ENCODE results near the gene VMP1. TPM values are rescaled to one million over a fixed set of nuclear protein-coding genes. Genes with fewer than 3 reads are reported as not detected.
"Not testable (repeated sequence)": the region's sequence is repeated elsewhere in the genome, so short reads cannot be mapped to it uniquely, and the experiment has no call there.

Gene VMP1
- total RNA-seq, 1 experiment from 2014 or later, result 277 TPM

GRCh38 chr17:59804901-59805465, 97.5 kb downstream of the VMP1 start:
- no peaks in the 10 kb centered on the region for H3F3A ChIP-seq (ENCODE audit: low read length, unreplicated experiment)
- no peak overlapping the region for H3K9ac ChIP-seq (ENCODE audit: low read length)
- H3K36me3 ChIP-seq (ENCODE audit: low read depth, low read length), result no peaks in the 10 kb centered on the region
- ChIA-PET CTCF (no interaction called here), POLR2A (ENCODE audit: unreplicated experiment) (no interaction called here)
- H3K9me2 ChIP-seq (replicated peaks; ENCODE audit: low read length), result no peaks in the 10 kb centered on the region
- DNase-seq, result no peak
- H3K27ac ChIP-seq (ENCODE audit: low read length), result no peak overlapping the region
- no peak overlapping the region for H2AFZ ChIP-seq (ENCODE audit: low read length)
- no peaks in the 10 kb centered on the region for H3K9me3 ChIP-seq (ENCODE audit: low read length)
- no peaks in the 10 kb centered on the region for H4K20me1 ChIP-seq (ENCODE audit: low read length)
- H3K4me2 ChIP-seq (ENCODE audit: low read length), result no peak overlapping the region
- no TSS peak for BruUV-seq (replicated peaks)
- intact Hi-C loops (cut with micrococcal nuclease), result no loop called here
- ATAC-seq, result no peak
- no peak overlapping the region for H3K4me3 ChIP-seq (ENCODE audit: low read length)
- H3K79me2 ChIP-seq (ENCODE audit: low read length), result no peaks in the 10 kb centered on the region
- peaks cover 8% of the 10 kb centered on the region for H3K4me1 ChIP-seq (ENCODE audit: insufficient read depth, low read length)
- TF ChIP-seq EZH2phosphoT487 (IDR thresholded peaks at IDR 0.05; ENCODE audit: borderline replicate concordance, low read length), result no peak
- no peak for TF ChIP-seq CTCF (conservative IDR thresholded peaks at IDR 0.05; ENCODE audit: low read depth, low read length)
- TF ChIP-seq EZH2 (IDR thresholded peaks at IDR 0.05; ENCODE audit: low read length, unreplicated experiment), result no peak
- no peaks in the 10 kb centered on the region for H3K27me3 ChIP-seq (ENCODE audit: low read length)

GRCh38 chr17:59806322-59806721, 98.9 kb downstream of the VMP1 start:
- H3K4me1 ChIP-seq (ENCODE audit: insufficient read depth, low read length), result peaks cover 18% of the 10 kb centered on the region
- H3K79me2 ChIP-seq (ENCODE audit: low read length); CTCF ChIA-PET: not testable (repeated sequence)

DNA sequence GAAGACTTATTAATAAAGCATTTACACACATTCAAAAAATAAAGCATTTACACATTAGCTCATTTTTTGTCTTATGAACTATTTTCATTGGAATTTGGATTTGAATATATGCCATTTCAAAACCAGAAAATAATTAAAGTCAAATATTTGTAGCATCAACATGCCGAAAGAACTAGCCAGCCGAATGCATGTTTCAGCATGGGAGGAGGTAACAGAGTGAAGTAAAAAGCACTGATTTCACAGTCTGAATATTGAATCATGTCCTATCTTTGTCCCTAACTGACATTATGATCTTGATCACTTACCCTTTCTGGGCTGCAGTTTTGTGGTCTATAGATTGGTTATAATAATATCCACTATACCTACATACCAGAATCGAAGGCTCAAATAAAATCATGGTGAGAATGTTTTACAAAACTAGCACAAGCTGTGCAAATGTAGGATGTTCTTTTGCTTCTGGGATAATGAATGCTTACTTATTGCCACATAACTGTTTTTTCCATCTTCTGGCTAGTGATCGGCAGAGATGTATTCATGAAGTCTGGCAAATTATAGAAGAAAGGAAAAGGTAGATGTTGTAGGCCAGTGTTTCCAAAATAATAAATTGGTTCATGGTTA, 100.5 kb downstream of the VMP1 start:
- Histone ChIP-seq H3K27ac (ENCODE audit: low read length) (no peak overlapping the region), H3K27me3 (ENCODE audit: low read length) (no peaks in the 10 kb centered on the region), H3K79me2 (ENCODE audit: low read length) (no peaks in the 10 kb centered on the region), H2AFZ (ENCODE audit: low read length) (no peak overlapping the region), H4K20me1 (ENCODE audit: low read length) (no peaks in the 10 kb centered on the region), H3K9me3 (ENCODE audit: low read length) (no peaks in the 10 kb centered on the region), H3K4me1 (ENCODE audit: insufficient read depth, low read length) (peaks cover 18% of the 10 kb centered on the region), H3F3A (ENCODE audit: low read length, unreplicated experiment) (no peaks in the 10 kb centered on the region), H3K4me2 (ENCODE audit: low read length) (no peak overlapping the region), H3K36me3 (ENCODE audit: low read depth, low read length) (peaks cover 4% of the 10 kb centered on the region; the same call in 1 of the 2 replicates), H3K9ac (ENCODE audit: low read length) (no peak overlapping the region), H3K9me2 (replicated peaks; ENCODE audit: low read length) (no peaks in the 10 kb centered on the region), H3K4me3 (ENCODE audit: low read length) (no peak overlapping the region)
- POLR2A ChIA-PET (ENCODE audit: unreplicated experiment), result interaction anchor here (0.7 kb wide), 1 partner anchor 30 kb away, joined by 4 read pairs; no protein-coding TSS in a partner anchor
- intact Hi-C loops (cut with micrococcal nuclease), result no loop called here
- ATAC-seq (no peak), DNase-seq (no peak)
- TF ChIP-seq EZH2 (IDR thresholded peaks at IDR 0.05; ENCODE audit: low read length, unreplicated experiment), result no peak
- BruUV-seq (replicated peaks), result no TSS peak
- CTCF ChIA-PET, result no interaction called here

More at GRCh38 chr17:59806322-59806721, 98.9 kb downstream of the VMP1 start:
- DNase-seq; H3K9ac ChIP-seq (ENCODE audit: low read length); intact Hi-C loops (cut with micrococcal nuclease); H4K20me1 ChIP-seq (ENCODE audit: low read length); BruUV-seq (replicated peaks); H3F3A ChIP-seq (ENCODE audit: low read length, unreplicated experiment); H3K9me2 ChIP-seq (replicated peaks; ENCODE audit: low read length); H3K4me2 ChIP-seq (ENCODE audit: low read length); H3K4me3 ChIP-seq (ENCODE audit: low read length); H3K9me3 ChIP-seq (ENCODE audit: low read length); ATAC-seq; H3K27me3 ChIP-seq (ENCODE audit: low read length); H3K36me3 ChIP-seq (ENCODE audit: low read depth, low read length); H3K27ac ChIP-seq (ENCODE audit: low read length); H2AFZ ChIP-seq (ENCODE audit: low read length): not testable (repeated sequence)
- POLR2A ChIA-PET (ENCODE audit: unreplicated experiment), result interaction anchor here (0.6 kb wide), 1 partner anchor 18 kb away, joined by 4 read pairs; no protein-coding TSS in a partner anchor
